Measurements from ENCODE around the gene NRXN3.

DNA sequence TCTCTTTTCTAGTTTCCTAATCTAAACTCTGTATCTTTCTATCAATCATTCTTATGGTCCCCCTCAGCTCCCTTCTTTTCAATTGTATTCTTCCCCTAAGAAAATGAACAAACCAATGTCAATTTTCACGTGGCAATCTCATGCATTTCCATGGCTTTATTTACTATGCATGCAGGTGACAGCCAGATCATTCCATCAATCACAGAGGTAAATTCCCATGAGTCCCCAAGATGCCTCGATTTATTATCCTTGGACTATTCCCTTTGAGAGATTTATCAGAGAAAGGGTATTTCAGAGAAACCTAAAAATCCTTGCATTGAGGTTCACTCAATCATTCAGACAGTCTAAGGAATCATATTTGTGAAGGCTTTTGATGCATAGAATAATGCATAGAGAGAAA lies 1739.9 kb downstream of the NRXN3 start:
- TF ChIP-seq, protein P1, sequence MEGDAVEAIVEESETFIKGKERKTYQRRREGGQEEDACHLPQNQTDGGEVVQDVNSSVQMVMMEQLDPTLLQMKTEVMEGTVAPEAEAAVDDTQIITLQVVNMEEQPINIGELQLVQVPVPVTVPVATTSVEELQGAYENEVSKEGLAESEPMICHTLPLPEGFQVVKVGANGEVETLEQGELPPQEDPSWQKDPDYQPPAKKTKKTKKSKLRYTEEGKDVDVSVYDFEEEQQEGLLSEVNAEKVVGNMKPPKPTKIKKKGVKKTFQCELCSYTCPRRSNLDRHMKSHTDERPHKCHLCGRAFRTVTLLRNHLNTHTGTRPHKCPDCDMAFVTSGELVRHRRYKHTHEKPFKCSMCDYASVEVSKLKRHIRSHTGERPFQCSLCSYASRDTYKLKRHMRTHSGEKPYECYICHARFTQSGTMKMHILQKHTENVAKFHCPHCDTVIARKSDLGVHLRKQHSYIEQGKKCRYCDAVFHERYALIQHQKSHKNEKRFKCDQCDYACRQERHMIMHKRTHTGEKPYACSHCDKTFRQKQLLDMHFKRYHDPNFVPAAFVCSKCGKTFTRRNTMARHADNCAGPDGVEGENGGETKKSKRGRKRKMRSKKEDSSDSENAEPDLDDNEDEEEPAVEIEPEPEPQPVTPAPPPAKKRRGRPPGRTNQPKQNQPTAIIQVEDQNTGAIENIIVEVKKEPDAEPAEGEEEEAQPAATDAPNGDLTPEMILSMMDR (IDR thresholded peaks at IDR 0.05; ENCODE audit: low read depth, low read length, missing input control) = no peak
- TF ChIP-seq, protein P2, sequence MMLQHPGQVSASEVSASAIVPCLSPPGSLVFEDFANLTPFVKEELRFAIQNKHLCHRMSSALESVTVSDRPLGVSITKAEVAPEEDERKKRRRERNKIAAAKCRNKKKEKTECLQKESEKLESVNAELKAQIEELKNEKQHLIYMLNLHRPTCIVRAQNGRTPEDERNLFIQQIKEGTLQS (IDR thresholded peaks at IDR 0.05) = no peak
- TF ChIP-seq SP1 (IDR thresholded peaks at IDR 0.05) (no peak), JUND (IDR thresholded peaks at IDR 0.05) (no peak), TAF1 (conservative IDR thresholded peaks at IDR 0.05) (no peak), RXRA (IDR thresholded peaks at IDR 0.05) (no peak), FOXA1 (IDR thresholded peaks at IDR 0.05) (no peak), NR2F2 (IDR thresholded peaks at IDR 0.05) (no peak), RAD21 (IDR thresholded peaks at IDR 0.05) (no peak)
- TF ChIP-seq, protein P3, sequence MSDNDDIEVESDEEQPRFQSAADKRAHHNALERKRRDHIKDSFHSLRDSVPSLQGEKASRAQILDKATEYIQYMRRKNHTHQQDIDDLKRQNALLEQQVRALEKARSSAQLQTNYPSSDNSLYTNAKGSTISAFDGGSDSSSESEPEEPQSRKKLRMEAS (IDR thresholded peaks at IDR 0.05) = no peak
- TF ChIP-seq, protein P4, sequence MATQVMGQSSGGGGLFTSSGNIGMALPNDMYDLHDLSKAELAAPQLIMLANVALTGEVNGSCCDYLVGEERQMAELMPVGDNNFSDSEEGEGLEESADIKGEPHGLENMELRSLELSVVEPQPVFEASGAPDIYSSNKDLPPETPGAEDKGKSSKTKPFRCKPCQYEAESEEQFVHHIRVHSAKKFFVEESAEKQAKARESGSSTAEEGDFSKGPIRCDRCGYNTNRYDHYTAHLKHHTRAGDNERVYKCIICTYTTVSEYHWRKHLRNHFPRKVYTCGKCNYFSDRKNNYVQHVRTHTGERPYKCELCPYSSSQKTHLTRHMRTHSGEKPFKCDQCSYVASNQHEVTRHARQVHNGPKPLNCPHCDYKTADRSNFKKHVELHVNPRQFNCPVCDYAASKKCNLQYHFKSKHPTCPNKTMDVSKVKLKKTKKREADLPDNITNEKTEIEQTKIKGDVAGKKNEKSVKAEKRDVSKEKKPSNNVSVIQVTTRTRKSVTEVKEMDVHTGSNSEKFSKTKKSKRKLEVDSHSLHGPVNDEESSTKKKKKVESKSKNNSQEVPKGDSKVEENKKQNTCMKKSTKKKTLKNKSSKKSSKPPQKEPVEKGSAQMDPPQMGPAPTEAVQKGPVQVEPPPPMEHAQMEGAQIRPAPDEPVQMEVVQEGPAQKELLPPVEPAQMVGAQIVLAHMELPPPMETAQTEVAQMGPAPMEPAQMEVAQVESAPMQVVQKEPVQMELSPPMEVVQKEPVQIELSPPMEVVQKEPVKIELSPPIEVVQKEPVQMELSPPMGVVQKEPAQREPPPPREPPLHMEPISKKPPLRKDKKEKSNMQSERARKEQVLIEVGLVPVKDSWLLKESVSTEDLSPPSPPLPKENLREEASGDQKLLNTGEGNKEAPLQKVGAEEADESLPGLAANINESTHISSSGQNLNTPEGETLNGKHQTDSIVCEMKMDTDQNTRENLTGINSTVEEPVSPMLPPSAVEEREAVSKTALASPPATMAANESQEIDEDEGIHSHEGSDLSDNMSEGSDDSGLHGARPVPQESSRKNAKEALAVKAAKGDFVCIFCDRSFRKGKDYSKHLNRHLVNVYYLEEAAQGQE (IDR thresholded peaks at IDR 0.05) = no peak
